T-helper 2 cell (primary cell): ENCODE results near the gene PLD6.
"Not testable (repeated sequence)": the region's sequence is repeated elsewhere in the genome, so short reads cannot be mapped to it uniquely, and the experiment has no call there.

ENCODE experiments used
- DNase-seq, 5 experiments: peaks; one replicate each; pipeline versions ENCODE4 v3.0.0 to v3.0.0-alpha.2; 2012 to 2022
- total RNA-seq, 2 donors: gene quantifications; one replicate each; lab custom pipeline; 2026; lab: John Stamatoyannopoulos, UW

The PLD6 gene, protein sequence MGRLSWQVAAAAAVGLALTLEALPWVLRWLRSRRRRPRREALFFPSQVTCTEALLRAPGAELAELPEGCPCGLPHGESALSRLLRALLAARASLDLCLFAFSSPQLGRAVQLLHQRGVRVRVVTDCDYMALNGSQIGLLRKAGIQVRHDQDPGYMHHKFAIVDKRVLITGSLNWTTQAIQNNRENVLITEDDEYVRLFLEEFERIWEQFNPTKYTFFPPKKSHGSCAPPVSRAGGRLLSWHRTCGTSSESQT
- total RNA-seq, result 4.7 to 5.8 reads per million in 2 donors

DNA sequence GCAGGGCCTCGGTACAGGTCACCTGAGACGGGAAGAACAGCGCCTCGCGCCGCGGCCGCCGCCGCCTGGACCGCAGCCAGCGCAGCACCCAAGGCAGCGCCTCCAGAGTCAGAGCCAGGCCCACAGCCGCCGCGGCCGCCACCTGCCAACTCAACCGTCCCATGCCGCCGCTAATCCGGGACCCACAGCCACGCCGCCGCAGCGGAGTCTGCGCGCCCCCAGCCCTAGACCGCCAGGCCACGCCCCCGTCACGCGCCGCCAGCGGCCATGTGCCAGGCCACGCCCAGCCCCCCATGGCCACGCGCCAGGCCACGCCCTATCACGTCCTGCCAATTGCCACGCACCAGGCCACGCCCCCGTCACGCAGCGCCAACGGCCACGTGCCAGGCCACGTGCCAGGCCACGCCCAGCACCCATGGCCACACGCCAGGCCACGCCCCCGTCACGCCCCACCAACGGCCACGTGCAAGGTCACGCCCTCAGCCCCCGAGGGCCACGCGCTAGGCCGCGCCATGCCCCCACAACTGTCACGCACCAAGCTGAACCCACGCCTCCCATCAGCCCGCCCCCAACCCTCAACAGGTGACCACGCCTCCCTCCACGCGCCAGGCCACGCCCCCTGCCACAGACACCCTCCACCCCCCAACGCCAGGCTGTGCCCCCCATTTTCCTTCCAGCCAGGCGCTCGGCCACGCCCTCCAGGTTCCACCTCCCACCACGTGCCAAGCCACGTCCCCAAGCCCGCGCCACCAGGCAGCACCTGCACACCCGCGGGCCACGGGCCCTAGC, at the start of gene PLD6:
PLD6 (minus strand) TSS at position 210 of the 789 bp plus-strand sequence; CDS start at position 163, 47 bp downstream.
- peak; percentile 89 to 95 (median 91) for DNase-seq

DNA sequence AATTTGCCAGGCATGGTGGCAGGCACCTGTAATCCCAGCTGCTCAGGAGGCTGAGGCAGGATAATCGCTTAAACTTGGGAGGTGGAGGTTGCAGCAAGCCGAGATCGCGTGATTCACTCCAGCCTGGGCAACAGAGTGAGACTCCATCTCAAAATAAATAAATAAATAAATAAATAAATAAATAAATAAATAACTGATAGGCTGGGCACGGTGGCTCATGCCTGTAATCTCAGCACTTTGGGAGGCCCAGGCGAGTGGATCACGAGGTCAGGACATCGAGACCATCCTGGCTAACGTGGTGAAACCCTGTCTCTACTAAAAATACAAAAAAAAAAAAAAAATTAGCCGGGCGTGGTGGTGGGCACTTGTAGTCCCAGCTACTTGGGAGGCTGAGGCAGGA, 49.6 kb upstream of the PLD6 start:
- not testable (repeated sequence) for DNase-seq

DNA sequence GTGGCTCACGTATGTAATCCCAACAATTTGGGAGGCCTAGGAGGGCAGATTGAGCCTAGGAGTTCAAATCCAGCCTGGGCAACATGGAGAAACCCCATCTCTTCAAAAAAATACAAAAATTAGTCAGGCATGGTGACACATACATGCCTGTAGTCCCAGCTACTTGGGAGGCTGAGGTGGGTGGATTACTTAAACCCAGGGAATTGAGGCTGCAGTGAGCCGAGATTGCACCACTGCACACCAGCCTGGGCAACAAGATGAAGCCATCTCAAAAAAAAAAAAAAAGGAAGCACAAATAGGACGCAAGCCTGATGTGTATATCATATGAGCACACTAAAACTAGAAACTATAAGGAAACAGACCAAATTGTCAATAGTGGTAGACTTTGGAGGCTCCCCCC, 47.9 kb upstream of the PLD6 start:
- no peak for DNase-seq

DNA sequence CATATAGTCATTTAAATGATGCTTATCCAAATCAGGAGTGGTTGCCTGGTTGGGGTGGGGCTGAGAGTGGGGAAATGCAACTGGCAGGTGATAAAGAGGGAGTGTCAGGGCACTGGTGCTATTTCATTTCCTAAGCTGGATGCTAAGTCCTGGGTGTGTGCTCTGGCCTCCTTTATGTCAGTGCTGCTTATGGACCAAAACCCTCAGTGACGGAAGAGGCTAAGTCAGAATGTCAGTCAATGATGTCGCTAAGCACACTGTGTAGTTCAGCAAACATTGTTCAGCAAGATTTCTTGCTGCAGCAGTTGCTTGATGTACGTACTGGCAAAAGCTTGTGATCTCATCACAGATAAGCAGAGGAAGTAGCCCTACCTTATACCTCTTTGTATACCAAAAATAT, 47.3 kb upstream of the PLD6 start:
- DNase-seq, result peak in 1 of 5 experiments; percentile 64

DNA sequence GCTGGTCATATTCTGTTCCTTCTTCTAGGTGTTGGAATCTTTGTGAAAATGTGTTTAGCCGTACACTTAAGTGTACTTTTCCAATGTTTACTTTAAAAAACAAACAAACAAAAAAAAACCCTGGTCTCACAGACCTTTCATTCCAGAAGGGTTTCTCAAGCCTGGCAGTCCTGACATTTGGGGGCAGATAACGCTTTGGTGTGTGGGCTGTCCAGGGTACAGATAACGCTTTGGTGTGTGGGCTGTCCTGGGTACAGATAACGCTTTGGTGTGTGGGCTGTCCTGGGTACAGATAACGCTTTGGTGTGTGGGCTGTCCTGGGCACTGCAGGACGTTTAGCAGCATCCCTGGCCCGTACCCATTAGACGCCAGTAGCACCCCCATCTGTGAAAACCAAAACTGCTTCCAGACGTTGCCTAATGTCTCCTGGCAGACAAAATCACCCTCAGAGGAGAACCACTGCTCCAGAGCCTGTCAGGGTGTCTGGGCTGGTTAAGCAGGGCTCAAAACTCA, 46.1 kb upstream of the PLD6 start:
- no peak for DNase-seq

DNA sequence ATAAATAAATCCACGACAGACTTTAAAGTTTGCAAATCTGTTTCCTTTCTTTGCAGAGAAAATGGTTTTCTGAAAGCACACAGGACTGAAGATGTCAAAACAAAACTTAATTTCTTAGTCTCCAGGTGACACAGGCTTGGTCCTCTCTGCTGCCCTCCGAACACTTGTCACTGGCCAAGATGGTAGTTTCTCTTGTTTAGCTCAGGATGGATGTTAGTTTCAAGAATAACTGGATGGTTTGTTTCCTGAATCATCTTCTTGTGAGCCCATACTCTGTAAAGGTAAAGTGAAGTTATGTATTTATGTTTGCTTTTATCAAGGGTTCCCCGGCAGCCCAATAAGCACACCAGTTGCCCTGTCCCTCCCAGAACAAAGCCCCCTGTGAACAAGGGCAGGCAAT, 40.7 kb upstream of the PLD6 start:
- no peak for DNase-seq

DNA sequence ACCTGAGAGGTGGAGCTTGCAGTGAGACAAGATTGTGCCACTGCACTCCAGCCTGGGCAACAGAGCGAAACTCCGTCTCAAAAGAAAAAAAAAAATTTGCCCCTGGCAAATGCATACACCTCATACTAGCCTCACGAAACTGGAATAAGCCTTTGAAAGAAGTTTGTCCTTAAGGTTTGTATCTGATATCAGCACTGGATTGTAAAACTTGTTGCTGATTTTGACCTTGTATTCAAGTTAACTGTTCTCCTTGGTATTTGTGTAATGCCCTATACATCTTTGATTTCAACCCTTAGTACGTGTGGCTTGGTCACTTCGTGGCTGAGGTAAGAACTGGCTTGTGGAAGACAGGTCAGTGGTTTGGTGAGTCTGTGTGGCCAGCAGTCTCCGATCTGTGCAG, 37.0 kb upstream of the PLD6 start:
- DNase-seq, result no peak

DNA sequence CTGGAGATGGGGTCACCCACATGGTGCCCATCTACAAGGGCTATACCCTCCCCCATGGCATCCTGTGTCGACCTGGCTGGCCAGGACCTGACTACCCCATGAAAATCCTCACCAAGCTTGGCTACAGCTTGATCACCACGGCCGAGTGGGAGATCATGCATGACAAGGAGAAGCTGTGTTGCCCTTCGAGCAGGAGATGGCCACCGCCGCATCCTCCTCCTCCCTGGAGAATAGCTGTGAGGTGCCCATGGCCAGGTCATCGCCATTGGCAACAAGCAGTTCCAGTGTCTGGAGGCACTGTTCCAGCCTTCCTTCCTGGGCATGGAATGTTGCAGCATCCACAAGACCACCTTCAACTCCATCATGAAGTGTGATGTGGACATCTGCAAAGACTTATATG, 36.1 kb upstream of the PLD6 start:
- DNase-seq, result no peak

DNA sequence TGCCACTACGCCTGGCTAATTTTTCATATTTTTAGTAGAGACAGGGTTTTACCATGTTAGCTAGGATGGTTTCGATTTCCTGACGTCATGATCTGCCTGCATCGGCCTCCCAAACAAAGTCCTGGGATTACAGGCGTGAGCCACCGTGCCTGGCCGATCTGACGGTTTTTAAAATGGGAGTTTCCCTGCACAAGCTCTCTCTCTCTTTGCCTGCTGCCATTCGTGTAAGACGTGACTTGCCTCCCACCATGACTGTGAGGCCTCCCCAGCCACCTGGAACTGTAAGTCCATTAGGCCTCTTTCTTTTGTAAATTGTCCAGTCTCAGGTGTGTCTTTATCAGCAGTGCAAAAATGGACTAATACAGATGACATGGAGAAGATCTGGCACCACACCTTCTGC, 35.5 kb upstream of the PLD6 start:
- no peak for DNase-seq

DNA sequence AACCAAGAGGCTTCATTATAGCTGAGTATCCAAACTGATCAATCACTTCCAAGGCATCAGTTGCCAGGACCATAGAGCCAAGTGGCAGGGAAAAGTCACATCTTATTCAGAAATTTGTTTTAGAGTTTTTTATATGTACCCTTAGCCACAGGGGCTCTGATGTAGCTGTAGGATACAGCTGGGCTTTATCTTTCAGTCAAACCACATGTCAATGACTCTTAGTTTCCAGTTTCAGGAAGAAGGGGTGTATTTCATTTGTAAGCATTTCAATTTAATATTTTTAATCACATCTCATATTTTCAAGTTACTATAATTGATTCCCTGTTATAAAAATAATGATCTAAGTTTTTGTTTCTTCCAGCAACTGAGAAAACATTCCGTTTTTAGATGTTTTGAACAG, 33.7 kb upstream of the PLD6 start:
- peak in 1 of 5 experiments; percentile 25 for DNase-seq

DNA sequence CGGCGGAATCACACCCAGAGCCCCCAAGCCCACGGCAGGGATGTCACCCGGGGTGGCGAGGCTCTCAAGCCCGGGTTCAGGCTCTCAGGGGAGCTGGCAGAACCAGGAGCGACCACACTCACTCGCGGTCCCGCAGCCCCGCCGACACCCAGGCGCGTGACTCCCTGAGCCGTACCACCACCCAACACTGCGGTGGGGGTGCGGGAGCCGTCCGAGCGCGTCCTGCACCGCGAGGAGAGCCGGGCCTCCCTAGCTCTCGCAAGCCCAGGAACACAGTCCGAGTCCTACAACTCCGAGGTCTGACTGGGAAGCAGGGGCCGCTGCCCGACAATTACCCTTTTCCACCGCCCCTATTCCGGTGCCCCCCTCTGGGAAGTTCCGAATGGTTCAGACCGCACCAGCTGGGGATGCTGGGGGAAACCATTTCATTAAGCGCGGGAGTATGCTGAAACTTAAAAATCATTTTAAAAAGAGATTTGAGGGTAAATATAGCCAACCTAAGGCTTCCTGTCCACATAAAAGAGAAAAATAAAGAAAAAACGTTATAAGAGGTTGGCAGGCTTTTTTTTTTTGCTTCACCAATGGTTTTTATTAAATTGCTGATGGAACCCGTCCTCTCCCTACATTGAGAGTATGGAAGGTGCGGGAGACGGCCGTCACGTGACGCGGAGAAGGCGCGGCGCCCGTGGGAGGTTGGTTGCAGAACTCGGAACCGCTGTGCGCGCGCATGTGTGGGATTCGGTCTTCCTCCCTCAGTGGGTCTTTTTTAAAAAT, 31.1 kb upstream of the PLD6 start, which contains the start of gene FLCN:
FLCN (minus strand) TSS at position 143 of the 774 bp plus-strand sequence. CDS start 9,031 bp downstream, outside the sequence.
- DNase-seq, result peak; percentile 83 to 92 (median 87)

DNA sequence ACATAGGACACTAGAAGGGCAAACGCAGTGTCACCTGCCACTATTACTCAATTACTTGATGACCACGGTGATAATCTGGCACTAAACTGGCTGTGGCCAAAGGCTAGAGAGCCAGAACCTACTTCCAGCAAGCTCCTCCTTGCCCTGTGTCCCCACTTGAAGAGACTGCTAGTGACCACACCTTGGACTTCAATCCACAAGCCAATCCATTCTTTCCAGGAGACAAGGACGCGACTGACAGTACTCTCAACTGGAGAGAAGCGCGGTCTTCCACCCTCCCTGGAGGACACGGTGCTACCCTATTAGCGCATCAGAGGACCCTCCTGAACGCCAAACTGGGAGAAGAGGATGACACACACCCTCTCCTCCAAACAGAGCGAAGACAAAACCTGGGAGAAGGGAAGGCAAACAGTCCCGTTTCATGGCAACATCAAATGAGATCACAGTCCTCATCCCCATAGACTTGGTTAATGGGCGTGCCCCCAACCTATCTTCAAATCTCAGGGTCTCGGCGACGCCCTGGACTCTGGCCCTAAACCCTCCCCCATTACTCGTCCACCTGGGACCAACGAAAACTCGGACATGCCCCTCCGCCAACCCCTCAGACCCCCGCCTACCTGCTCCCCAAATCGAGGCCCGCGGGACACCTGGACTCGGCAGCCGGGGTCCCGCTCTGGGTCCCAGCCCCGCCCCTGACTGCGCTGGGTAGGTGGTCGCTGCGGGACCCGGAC, 30.3 kb upstream of the PLD6 start:
- peak in 1 of 5 experiments; percentile 18 for DNase-seq

DNA sequence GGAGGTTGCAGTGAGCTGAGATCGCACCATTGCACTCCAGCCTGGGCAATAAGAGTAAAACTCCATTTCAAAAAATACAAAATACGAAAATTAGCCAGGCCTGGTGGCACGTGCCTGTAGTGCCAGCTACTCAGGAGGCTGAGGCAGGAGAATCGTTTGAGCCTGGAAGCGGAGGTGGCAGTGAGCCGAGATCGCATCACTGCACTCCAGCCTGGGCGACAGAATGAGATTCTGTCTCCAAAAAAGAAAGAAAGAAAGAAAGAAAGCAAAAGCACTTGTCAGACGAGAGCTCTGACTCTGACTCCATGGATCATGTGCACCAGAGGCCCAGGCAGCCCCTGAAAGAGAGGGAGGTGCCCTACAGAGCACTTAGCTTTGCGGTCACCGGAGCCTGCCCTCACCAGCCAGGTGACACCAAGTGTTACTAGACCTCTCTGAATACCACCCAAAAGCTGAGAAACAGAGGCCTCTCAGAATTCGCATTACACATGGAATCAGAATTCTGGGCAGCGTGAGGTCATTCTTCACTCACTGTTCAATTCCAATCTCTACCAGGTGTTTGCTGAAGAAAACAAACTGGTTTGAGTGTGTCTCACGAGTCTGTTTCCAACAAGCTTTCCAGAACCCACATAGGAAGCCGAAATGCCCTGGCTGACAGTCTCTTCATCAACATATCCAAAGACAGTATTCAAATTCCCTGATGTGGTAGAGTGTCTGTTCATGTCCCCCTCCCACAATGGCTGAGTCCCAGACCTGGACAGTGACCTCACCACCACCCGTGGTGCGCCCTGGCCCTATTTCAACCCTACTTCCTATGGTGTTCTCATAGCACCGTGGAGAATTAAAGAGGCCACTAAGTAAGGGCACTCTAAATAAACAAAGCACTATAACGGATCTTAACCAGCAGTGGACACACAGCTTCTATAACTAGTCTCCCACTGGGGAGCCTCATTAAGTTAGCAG, 29.4 kb upstream of the PLD6 start:
- peak in 1 of 5 experiments; percentile 10 for DNase-seq

DNA sequence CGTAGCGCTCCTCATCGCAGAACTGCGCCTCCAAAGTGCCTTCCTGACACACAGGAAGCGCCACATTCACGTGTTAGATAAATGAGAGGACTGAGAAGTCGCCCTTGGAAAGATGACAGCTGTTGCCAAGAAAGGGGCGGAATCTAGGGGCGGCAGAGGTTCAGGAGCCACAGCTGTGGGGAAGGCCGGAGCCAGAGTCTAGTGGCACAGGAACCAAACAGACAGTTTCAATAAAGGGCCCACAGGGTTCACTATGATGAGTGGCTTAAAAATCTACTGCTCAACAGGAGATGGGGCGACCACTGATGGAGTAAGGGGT, 26.1 kb upstream of the PLD6 start:
- DNase-seq, result no peak

DNA sequence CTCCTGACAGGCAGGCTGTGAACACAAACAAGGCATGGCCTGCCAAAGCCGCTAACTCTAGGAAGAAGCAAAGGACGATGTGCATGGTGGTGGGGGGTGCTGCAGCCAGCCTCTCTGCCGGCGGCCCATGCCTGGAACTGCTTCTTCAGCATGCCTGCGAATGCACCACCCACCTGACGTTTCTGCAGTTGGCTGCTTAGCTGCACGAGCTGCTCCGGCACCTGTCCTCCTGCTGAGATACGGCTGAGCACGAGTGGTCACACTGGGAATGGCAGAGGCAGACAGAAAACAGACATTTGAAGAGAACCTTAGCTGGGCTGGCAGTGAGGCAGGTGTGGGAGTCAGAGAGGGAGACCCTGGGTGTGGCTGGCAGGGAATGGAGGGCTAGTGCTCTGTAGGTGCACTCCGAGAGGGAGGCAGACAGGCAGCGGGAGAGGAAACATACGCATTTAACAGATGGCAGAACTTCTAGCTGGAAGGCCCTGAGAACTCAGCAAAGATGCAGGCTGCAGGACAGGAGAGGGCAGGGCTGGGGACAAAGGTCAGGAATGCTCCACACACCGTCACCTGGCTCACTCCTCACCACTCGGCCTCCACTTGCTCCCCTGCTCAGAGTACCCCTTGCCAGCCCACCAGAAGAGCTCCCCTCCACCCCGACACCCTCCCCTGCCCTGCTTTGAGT, 25.6 kb upstream of the PLD6 start:
- no peak for DNase-seq

DNA sequence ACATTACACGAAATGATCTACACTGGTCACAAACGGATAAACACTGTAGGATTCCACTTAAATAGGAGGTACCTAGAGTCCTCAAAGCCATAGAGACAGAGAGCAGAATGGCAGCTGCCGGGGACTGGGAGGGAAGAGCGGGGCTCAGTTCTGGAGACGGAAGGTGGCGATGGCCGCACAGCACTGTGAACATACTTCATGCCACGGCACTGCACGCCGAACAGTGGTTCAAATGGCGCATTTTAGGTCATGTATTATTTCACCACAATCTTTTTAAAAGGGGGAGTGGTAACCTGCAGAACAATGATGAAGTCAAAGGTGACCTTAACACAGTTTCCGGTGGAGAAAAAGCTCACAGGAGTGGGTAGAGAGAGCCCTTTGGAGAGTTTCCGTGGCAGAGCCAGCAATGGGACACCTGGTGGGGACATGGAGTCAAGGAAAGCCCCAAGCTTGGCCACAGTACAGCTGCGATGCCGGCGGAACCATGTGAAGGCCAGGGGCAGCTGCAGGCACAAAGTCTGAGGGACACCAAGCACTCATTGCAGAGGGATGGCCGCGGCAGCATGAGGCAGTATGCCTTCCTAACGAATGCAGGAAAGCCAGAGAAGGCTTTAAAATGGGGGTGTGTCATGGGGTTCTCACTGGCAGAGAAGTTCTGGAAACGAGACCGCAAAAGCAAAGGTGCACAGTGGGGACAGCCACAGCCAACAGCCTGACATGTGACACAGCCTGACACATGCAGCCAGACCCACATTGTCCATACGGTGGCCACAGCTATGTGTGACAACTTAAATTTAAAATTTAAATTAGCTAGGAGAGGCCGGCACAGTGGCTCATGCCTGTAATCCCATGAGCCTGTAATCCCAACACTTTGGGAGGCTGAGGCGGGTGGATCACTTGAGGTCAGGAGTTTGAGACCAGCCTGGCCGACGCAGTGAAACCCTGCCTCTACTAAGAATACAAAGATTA, 23.6 kb upstream of the PLD6 start:
- no peak for DNase-seq

DNA sequence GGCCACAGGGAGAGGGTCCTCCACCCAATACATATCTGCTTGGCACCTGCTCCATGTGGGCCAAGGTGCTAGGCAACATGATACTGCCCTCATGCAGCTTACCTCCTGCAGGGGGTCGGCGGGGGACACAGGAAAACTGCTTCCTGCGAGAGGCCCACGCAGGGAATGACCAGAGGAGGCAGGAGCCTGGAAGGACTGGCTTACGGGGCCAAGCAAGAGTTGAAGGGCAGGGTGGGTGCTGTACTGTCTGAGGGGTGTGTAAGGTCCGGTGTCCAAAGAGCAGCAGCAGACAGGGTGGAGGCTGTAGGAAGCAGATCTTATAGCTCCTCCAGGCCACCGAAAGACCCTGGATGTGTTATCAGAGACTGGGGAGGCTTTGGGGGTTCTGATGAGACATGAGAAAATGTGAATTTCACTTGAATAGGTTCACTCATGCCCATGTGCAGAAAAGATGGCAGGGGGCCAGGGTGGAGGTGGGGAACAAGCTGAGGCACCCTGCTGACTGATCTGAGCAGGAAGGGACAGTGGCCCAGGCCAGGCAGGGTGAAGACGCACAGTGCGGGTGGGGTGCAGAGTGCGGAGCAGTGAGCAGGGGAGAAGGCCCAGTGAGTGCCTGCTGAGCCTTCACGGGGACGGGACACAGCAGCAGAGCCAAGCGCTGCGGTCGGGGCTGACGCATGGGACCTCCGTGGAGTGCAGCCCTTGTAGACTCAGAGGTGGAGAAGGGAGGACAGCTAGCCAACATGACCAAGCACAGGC, 22.6 kb upstream of the PLD6 start:
- DNase-seq, result no peak
